Vagina (tissue), 2 donors: ENCODE measurements around the gene DPH3. TPM values are rescaled to one million over a fixed set of nuclear protein-coding genes. Genes with fewer than 3 reads are reported as not detected.

ENCODE experiments used
- DNase-seq, 2 donors: peaks; one replicate each; pipeline ENCODE4 v3.0.0-alpha.2; 2017; ENCODE audit errors: extremely low spot score in 2 of 2
- H3K27ac ChIP-seq: fragments of 200-600 bp; sonication (generic); one replicate; pipeline ENCODE4 v1.5.1; 2019
- H3K27me3 ChIP-seq: fragments of 200-600 bp; sonication (generic); one replicate; pipeline ENCODE4 v1.5.1; 2019
- H3K36me3 ChIP-seq, 2 donors: fragments of 200-600 bp; sonication (generic); one replicate each; pipeline ENCODE4 v1.5.1; 2017 to 2019
- H3K4me1 ChIP-seq: fragments of 200-600 bp; sonication (generic); one replicate; pipeline ENCODE4 v1.5.1; 2019
- H3K4me3 ChIP-seq, 2 donors: fragments of 200-600 bp; sonication (generic); 1 replicate in 1 of 2; 2 replicates in 1 of 2; pipeline ENCODE4 v1.5.1; 2016 to 2019
- H3K9me3 ChIP-seq: fragments of 200-600 bp; sonication (generic); one replicate; pipeline ENCODE4 v1.5.1; 2019
- CTCF ChIP-seq, 3 experiments: fragments of 450-650 bp in 2 of 3; fragments of 200-600 bp in 1 of 3; sonication (generic) in 1 of 3; IDR thresholded peaks; one replicate each; pipeline ENCODE4 v1.5.1; 2017 to 2019; ENCODE audit warnings: antibody characterized with exemption in 3 of 3, mild to moderate bottlenecking in 2 of 3, moderate library complexity in 2 of 3
- POLR2A ChIP-seq, 2 donors: fragments of 450-650 bp; IDR thresholded peaks; one replicate each; pipeline ENCODE4 v1.6.1; 2017; ENCODE audit warnings: antibody characterized with exemption in 2 of 2, mild to moderate bottlenecking in 2 of 2, moderate library complexity in 2 of 2
- POLR2AphosphoS5 ChIP-seq, 2 donors: sonication (generic); formaldehyde crosslinking; IDR thresholded peaks; one replicate each; pipeline ENCODE4 v1.9.0; 2017; ENCODE audit warnings: antibody characterized with exemption in 2 of 2, mild to moderate bottlenecking in 2 of 2, low read depth in 1 of 2; ENCODE audit not compliant: insufficient read depth in 1 of 2
- intact Hi-C: fragments of 100-400 bp; cut with DNase I; formaldehyde crosslinking; loops from one replicate; pipeline ENCODE4 v1.15.1; 2023
- total RNA-seq: library from RNA; depleted of rRNA; stranded (reverse); fragments of >200 nt; gene quantifications from one replicate; pipeline ENCODE4 v1.2.3, GENCODE V29; 2016

The DPH3 gene
- total RNA-seq, 1 donor from 2014 or later: 14.5 TPM

- H3K27ac ChIP-seq: no peak overlapping the region
- TF ChIP-seq CTCF (IDR thresholded peaks at IDR 0.05) (no peak), POLR2AphosphoS5 (IDR thresholded peaks at IDR 0.05; ENCODE audit: insufficient read depth in 1 of 2, low read depth in 1 of 2) (no peak), POLR2A (IDR thresholded peaks at IDR 0.05) (no peak)
- H3K4me3 ChIP-seq: no peak overlapping the region
- DNase-seq: no peak
- no peaks in the 10 kb centered on the region for H3K27me3 ChIP-seq
- H3K9me3 ChIP-seq: no peaks in the 10 kb centered on the region
- no peaks in the 10 kb centered on the region for H3K4me1 ChIP-seq
- peaks cover 0 to 7% of the 10 kb centered on the region in 2 donors for H3K36me3 ChIP-seq
- intact Hi-C loops: no loop called here
These were observed 53.4 kb downstream of the DPH3 start for GRCh38 chr3:16211176-16211904.

Other genes with a start within 250 kb of the DPH3 start
- 225 TPM for gene GALNT15, start 90.3 kb downstream of the DPH3 start, total RNA-seq
- gene OXNAD1, start 269 bp upstream of the DPH3 start, total RNA-seq: 30.0 TPM
- 47.4 TPM for gene RFTN1, start 248.8 kb upstream of the DPH3 start, total RNA-seq